Kidney glomerular epithelial cell (primary cell): ENCODE data around the gene FRMPD2.
"Not testable (repeated sequence)": the region's sequence is repeated elsewhere in the genome, so short reads cannot be mapped to it uniquely, and the experiment has no call there.

Source experiments
- DNase-seq: peaks from one replicate; lab custom pipeline; 2025; lab: John Stamatoyannopoulos, UW

Gene FRMPD2

GRCh38 chr10:48289501-48290238 is 15.2 kb upstream of the FRMPD2 start:
- DNase-seq, result peak; percentile 34

- no peak for DNase-seq
These were observed 14.2 kb upstream of the FRMPD2 start for GRCh38 chr10:48288661-48289060.

GRCh38 chr10:48287417-48288391 is 13.2 kb upstream of the FRMPD2 start:
- DNase-seq, result no peak

GRCh38 chr10:48286356-48286755 is 11.9 kb upstream of the FRMPD2 start:
- no peak for DNase-seq

GRCh38 chr10:48285710-48286109 is 11.2 kb upstream of the FRMPD2 start:
- DNase-seq, result no peak

- no peak for DNase-seq
These were observed 10.3 kb upstream of the FRMPD2 start for GRCh38 chr10:48284811-48285210.

GRCh38 chr10:48284002-48284546 is 9.6 kb upstream of the FRMPD2 start:
- no peak for DNase-seq

- no peak for DNase-seq
These were observed 8.3 kb upstream of the FRMPD2 start for GRCh38 chr10:48282829-48283228.

GRCh38 chr10:48281697-48282096 is 7.2 kb upstream of the FRMPD2 start:
- not testable (repeated sequence) for DNase-seq

- DNase-seq, result no peak
These were observed 4.7 kb upstream of the FRMPD2 start for GRCh38 chr10:48279081-48279751.

GRCh38 chr10:48277093-48277492 is 2.6 kb upstream of the FRMPD2 start:
- no peak for DNase-seq

- DNase-seq, result peak; percentile 45
These were observed 755 bp downstream of the FRMPD2 start for GRCh38 chr10:48273741-48274140.

- DNase-seq, result no peak
These were observed 1.8 kb downstream of the FRMPD2 start for GRCh38 chr10:48272682-48273081.

GRCh38 chr10:48271047-48271730 is 3.3 kb downstream of the FRMPD2 start:
- no peak for DNase-seq

- DNase-seq, result no peak
These were observed 8.0 kb downstream of the FRMPD2 start for GRCh38 chr10:48266528-48266927.

GRCh38 chr10:48258105-48258504 is 16.4 kb downstream of the FRMPD2 start:
- no peak for DNase-seq

GRCh38 chr10:48257407-48257961 is 17.0 kb downstream of the FRMPD2 start:
- no peak for DNase-seq

- no peak for DNase-seq
These were observed 18.8 kb downstream of the FRMPD2 start for GRCh38 chr10:48255722-48256121.

GRCh38 chr10:48254750-48255512 is 19.6 kb downstream of the FRMPD2 start:
- DNase-seq, result peak; percentile 64

- DNase-seq, result peak; percentile 70
These were observed 20.4 kb downstream of the FRMPD2 start for GRCh38 chr10:48253970-48254657.
